ENCODE results near the gene TAF11L3. TPM values are rescaled to one million over a fixed set of nuclear protein-coding genes. Genes with fewer than 3 reads are reported as not detected.
"Not testable (repeated sequence)": the region's sequence is repeated elsewhere in the genome, so short reads cannot be mapped to it uniquely, and the experiment has no call there.

TAF11L3 gene
- total RNA-seq, 1 donor from 2014 or later = not detected

DNA sequence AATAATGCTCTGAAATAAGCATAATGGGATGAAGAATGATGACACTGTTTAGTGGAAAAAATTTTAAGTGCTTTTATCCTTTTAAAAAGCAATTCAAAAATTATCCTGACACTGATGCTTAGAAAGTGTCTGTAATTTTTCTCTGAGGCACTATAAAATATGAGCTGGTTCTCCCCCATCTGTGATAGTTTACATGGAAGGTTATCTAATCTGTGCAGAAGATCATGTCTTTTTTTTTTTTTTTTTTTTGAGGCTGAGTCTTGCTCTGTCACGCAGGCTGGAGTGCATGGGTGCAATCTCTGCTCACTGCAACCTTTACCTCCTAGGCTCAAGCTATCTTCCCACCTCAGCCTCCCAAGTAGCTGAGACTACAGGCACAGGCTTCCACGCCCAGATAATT lies 35.4 kb upstream of the TAF11L3 start:
- no peak overlapping the region for H3K27ac ChIP-seq (replicated peaks)
- no peaks in the 10 kb centered on the region for H3K36me3 ChIP-seq
- no peaks in the 10 kb centered on the region for H3K9me3 ChIP-seq (replicated peaks)
- no peaks in the 10 kb centered on the region for H3K4me1 ChIP-seq
- intact Hi-C loops (cut with micrococcal nuclease) = no loop called here
- TF ChIP-seq, protein P1, sequence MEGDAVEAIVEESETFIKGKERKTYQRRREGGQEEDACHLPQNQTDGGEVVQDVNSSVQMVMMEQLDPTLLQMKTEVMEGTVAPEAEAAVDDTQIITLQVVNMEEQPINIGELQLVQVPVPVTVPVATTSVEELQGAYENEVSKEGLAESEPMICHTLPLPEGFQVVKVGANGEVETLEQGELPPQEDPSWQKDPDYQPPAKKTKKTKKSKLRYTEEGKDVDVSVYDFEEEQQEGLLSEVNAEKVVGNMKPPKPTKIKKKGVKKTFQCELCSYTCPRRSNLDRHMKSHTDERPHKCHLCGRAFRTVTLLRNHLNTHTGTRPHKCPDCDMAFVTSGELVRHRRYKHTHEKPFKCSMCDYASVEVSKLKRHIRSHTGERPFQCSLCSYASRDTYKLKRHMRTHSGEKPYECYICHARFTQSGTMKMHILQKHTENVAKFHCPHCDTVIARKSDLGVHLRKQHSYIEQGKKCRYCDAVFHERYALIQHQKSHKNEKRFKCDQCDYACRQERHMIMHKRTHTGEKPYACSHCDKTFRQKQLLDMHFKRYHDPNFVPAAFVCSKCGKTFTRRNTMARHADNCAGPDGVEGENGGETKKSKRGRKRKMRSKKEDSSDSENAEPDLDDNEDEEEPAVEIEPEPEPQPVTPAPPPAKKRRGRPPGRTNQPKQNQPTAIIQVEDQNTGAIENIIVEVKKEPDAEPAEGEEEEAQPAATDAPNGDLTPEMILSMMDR (IDR thresholded peaks at IDR 0.05; ENCODE audit: borderline replicate concordance) = no peak
- no peak overlapping the region for H3K4me3 ChIP-seq
- no peak for DNase-seq
- no peaks in the 10 kb centered on the region for H3K27me3 ChIP-seq (ENCODE audit: low read depth)

DNA sequence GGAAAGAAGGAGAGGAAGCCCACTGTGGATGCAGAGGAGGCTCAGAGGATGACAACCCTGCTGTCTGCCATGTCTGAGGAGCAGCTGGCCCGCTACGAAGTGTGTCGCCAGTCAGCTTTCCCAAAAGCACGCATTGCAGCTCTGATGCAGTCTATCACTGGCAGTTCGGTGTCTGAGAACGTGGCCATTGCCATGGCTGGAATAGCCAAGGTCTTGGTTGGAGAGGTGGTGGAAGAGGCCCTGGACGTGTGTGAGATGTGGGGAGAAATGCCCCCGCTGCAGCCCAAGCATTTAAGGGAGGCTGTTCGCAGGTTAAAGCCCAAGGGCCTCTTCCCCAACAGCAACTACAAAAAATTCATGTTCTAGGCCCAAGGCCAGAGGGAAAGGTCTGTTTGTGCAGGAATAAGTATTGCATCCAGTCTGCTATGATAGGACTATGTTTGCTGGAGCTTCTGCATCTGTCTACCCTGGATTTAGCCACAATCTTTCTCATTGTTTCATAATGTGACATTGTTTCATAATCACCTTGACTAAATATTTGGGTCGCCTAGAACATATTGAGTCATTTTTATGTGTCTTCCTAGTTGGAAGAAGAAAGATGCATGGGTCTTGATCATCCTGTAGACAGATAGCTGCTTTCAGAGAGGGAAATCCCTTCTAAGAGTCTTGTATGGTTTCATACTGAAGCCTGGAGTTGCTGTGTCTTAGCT lies 31.5 kb upstream of the TAF11L3 start:
- DNase-seq; H3K9me3 ChIP-seq (replicated peaks); H3K4me3 ChIP-seq; intact Hi-C loops (cut with micrococcal nuclease); H3K27ac ChIP-seq (replicated peaks); H3K27me3 ChIP-seq (ENCODE audit: low read depth); H3K4me1 ChIP-seq; H3K36me3 ChIP-seq: not testable (repeated sequence)

DNA sequence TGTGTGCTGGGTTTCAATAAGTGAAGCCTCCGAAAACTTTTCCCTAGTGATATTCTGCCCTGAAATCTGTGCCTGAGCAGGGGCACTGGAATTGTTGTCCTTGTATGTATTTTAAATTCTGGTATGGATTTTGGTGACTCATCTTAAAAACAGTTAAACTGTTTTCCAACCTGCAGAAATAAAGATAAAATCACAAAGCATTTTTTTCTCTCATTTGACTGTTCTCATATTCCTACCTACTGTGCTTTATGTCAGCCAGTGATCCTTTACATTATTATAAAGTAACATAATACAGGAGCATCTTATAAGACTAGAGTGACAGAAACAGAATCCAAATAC lies 31.0 kb upstream of the TAF11L3 start:
- Histone ChIP-seq H3K9me3 (replicated peaks) (no peaks in the 10 kb centered on the region), H3K36me3 (no peaks in the 10 kb centered on the region), H3K27me3 (ENCODE audit: low read depth) (no peaks in the 10 kb centered on the region), H3K27ac (replicated peaks) (no peak overlapping the region), H3K4me1 (no peaks in the 10 kb centered on the region), H3K4me3 (no peak overlapping the region)
- DNase-seq = no peak
- intact Hi-C loops (cut with micrococcal nuclease) = no loop called here
- TF ChIP-seq, protein P1 (IDR thresholded peaks at IDR 0.05; ENCODE audit: borderline replicate concordance) = no peak

DNA sequence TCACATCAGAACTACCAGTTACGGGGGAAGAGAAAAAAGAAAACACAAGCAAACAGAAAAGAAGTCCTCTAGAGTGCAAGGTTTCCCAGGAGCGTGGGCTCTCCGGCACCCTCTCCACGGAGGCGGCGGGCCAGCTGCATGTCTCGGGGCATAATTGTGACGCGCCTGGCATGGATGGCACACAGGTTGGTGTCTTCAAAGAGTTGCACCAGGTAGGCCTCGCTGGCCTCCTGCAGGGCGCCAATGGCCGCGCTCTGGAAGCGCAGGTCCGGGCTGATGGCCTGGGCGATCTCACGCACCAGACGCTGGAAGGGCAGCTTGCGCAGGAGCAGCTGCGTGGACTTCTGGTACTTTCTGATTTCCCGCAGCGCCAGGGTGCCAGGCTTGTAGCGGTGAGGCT lies 26.9 kb upstream of the TAF11L3 start:
- H3K27me3 ChIP-seq (ENCODE audit: low read depth); H3K36me3 ChIP-seq; H3K27ac ChIP-seq (replicated peaks); H3K9me3 ChIP-seq (replicated peaks); H3K4me3 ChIP-seq; intact Hi-C loops (cut with micrococcal nuclease); H3K4me1 ChIP-seq; DNase-seq: not testable (repeated sequence)

DNA sequence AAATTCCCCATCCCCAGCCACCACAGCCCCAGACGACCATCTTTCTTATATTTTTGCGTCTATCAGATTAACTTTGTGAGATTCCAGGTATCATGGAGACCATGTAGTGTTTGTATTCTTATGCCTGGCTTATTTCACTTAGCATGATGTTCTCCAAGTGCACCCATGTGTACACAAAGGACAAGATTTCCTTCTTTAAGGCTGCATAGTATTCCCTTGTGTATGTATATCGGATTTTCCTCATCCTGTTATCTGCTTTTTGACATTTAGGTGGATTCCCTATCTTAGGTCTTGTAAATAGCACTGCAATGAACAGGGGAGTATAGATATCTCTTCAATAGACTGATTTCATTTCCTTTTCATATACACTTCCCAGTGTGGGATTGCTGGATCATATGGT lies 25.4 kb upstream of the TAF11L3 start:
- Histone ChIP-seq H3K36me3 (no peaks in the 10 kb centered on the region), H3K9me3 (replicated peaks) (peaks cover 7% of the 10 kb centered on the region), H3K4me1 (no peaks in the 10 kb centered on the region), H3K27me3 (ENCODE audit: low read depth) (no peaks in the 10 kb centered on the region), H3K27ac (replicated peaks) (no peak overlapping the region), H3K4me3 (no peak overlapping the region)
- DNase-seq = no peak
- intact Hi-C loops (cut with micrococcal nuclease) = no loop called here
- TF ChIP-seq, protein P1 (IDR thresholded peaks at IDR 0.05; ENCODE audit: borderline replicate concordance) = no peak

DNA sequence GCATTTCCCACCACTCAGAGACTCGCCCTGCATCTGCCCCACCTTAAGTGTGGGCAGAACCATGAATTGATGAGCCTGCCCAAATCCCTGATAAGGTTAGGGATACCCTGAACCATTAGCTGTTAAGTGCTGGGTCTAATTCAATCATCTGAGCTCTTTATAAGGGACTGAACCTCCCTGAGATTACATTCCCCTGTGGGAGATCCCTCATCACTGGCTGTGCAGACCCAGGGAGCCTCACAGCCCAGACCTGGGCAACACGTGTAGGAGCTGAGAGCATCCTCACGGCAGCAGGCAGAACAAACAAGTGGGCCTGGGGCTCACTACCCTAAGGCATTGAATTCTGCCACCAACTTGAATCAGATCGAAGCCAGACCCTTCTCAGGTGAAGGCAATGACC lies 20.7 kb upstream of the TAF11L3 start:
- DNase-seq = no peak
- Histone ChIP-seq H3K27ac (replicated peaks) (no peak overlapping the region), H3K9me3 (replicated peaks) (peaks cover 5% of the 10 kb centered on the region), H3K4me1 (no peaks in the 10 kb centered on the region), H3K36me3 (no peaks in the 10 kb centered on the region), H3K4me3 (no peak overlapping the region), H3K27me3 (ENCODE audit: low read depth) (no peaks in the 10 kb centered on the region)
- TF ChIP-seq, protein P1 (IDR thresholded peaks at IDR 0.05; ENCODE audit: borderline replicate concordance) = no peak
- intact Hi-C loops (cut with micrococcal nuclease) = no loop called here

DNA sequence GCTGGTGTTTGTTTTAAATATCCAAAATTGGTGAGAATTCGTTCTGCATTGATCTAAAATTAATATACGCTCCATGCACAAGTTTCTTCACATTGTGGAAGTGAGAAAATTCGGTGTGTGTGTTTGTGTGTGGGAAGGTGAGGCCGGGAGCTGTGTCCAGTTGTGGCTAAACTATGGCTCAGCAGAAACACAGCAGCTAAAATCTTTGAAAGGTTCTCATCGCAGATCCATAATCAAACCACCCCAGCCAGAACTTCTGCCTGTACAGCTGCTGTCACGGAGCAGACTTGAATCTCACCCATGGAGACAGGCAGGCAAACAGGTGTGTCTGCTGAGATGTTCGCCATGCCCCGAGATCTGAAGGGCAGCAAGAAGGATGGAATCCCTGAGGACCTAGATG lies 20.2 kb upstream of the TAF11L3 start, which contains the start of gene TAF11L2:
Gene TAF11L2, plus strand, starts transcription at position 301 of the 400 bp plus-strand sequence.
- DNase-seq; H3K4me1 ChIP-seq; intact Hi-C loops (cut with micrococcal nuclease): not testable (repeated sequence)

More for the DNA sequence above, 20.2 kb upstream of the TAF11L3 start, which contains the start of gene TAF11L2:
- not testable (repeated sequence) for H3K4me3 ChIP-seq; H3K9me3 ChIP-seq (replicated peaks); H3K27ac ChIP-seq (replicated peaks); H3K36me3 ChIP-seq; H3K27me3 ChIP-seq (ENCODE audit: low read depth)
